GM19468 (cell line): ENCODE measurements around the gene FBXL20.
"Not testable (repeated sequence)": the region's sequence is repeated elsewhere in the genome, so short reads cannot be mapped to it uniquely, and the experiment has no call there.

Experiments
- ATAC-seq: cut with Tn5 transposase; IDR thresholded peaks from one replicate; pipeline ENCODE4 v1.9.1; 2021; ENCODE audit warnings: mild to moderate bottlenecking, moderate library complexity, moderate number of reproducible peaks; ENCODE audit not compliant: unreplicated experiment; ENCODE audit errors: extremely low read depth

FBXL20 gene

GRCh38 chr17:39335704-39336223 lies 65.7 kb downstream of the FBXL20 start:
- ATAC-seq = no peak

- ATAC-seq = not testable (repeated sequence)
Observed at GRCh38 chr17:39334008-39334744, 67.2 kb downstream of the FBXL20 start.

- ATAC-seq = no peak
Observed at GRCh38 chr17:39332092-39332491, 69.3 kb downstream of the FBXL20 start.

- no peak for ATAC-seq
Observed at GRCh38 chr17:39328815-39329214, 72.6 kb downstream of the FBXL20 start.

GRCh38 chr17:39327109-39327508 lies 74.3 kb downstream of the FBXL20 start:
- ATAC-seq = no peak

- ATAC-seq = no peak
Observed at GRCh38 chr17:39325528-39326240, 75.7 kb downstream of the FBXL20 start.

- no peak for ATAC-seq
Observed at GRCh38 chr17:39318636-39319035, 82.8 kb downstream of the FBXL20 start.

- ATAC-seq = no peak
Observed at GRCh38 chr17:39306509-39307212, 94.8 kb downstream of the FBXL20 start.

GRCh38 chr17:39305978-39306377 lies 95.4 kb downstream of the FBXL20 start:
- no peak for ATAC-seq

- no peak for ATAC-seq
Observed at GRCh38 chr17:39304188-39304587, 97.2 kb downstream of the FBXL20 start.

GRCh38 chr17:39294060-39294459 lies 107.4 kb downstream of the FBXL20 start:
- ATAC-seq = no peak

- not testable (repeated sequence) for ATAC-seq
Observed at GRCh38 chr17:39292546-39292945, 108.9 kb downstream of the FBXL20 start.

GRCh38 chr17:39286513-39286912 lies 114.9 kb downstream of the FBXL20 start:
- not testable (repeated sequence) for ATAC-seq

- no peak for ATAC-seq
Observed at GRCh38 chr17:39284685-39285084, 116.7 kb downstream of the FBXL20 start.

- no peak for ATAC-seq
Observed at GRCh38 chr17:39283896-39284295, 117.5 kb downstream of the FBXL20 start.

- ATAC-seq = no peak
Observed at GRCh38 chr17:39283098-39283497, 118.3 kb downstream of the FBXL20 start.

- ATAC-seq = no peak
Observed at GRCh38 chr17:39281806-39282205, 119.6 kb downstream of the FBXL20 start.

- ATAC-seq = not testable (repeated sequence)
Observed at GRCh38 chr17:39278246-39278645, 123.2 kb downstream of the FBXL20 start.

- no peak for ATAC-seq
Observed at GRCh38 chr17:39277110-39277509, 124.3 kb downstream of the FBXL20 start.

GRCh38 chr17:39276113-39276512 lies 125.3 kb downstream of the FBXL20 start:
- ATAC-seq = no peak

GRCh38 chr17:39271546-39271945 lies 129.9 kb downstream of the FBXL20 start:
- no peak for ATAC-seq
